GM18873 (cell line): Measurements from ENCODE around the gene MAGEC3.
"Not testable (repeated sequence)": the region's sequence is repeated elsewhere in the genome, so short reads cannot be mapped to it uniquely, and the experiment has no call there.

Source experiments
- ATAC-seq: cut with Tn5 transposase; IDR thresholded peaks from one replicate; pipeline ENCODE4 v1.9.1; 2021; ENCODE audit warnings: mild to moderate bottlenecking, moderate library complexity, moderate number of reproducible peaks; ENCODE audit not compliant: unreplicated experiment, low FRiP score

The MAGEC3 gene

GRCh38 chrX:141838016-141838415 is at the start of gene MAGEC3:
TSS of gene MAGEC3 (plus strand) at chrX:141838316. CDS start at chrX:141838316, 0 bp downstream.
- ATAC-seq: no peak

GRCh38 chrX:141791856-141792255 is 46.3 kb upstream of the MAGEC3 start:
- no peak for ATAC-seq

GRCh38 chrX:141811438-141811837 is 26.7 kb upstream of the MAGEC3 start:
- no peak for ATAC-seq

- no peak for ATAC-seq
These were observed 23.8 kb upstream of the MAGEC3 start for GRCh38 chrX:141814213-141814857.

GRCh38 chrX:141815904-141816303 is 22.2 kb upstream of the MAGEC3 start:
- no peak for ATAC-seq

GRCh38 chrX:141832247-141832646 is 5.9 kb upstream of the MAGEC3 start:
- no peak for ATAC-seq

- ATAC-seq: no peak
These were observed 1.7 kb downstream of the MAGEC3 start for GRCh38 chrX:141839856-141840255.

GRCh38 chrX:141857479-141857878 is 19.4 kb downstream of the MAGEC3 start:
- no peak for ATAC-seq

GRCh38 chrX:141879616-141880015 is 41.5 kb downstream of the MAGEC3 start:
- ATAC-seq: no peak

GRCh38 chrX:141888811-141889210 is 50.7 kb downstream of the MAGEC3 start:
- not testable (repeated sequence) for ATAC-seq

GRCh38 chrX:141894733-141895132 is 56.6 kb downstream of the MAGEC3 start:
- no peak for ATAC-seq

- ATAC-seq: no peak
These were observed 59.6 kb downstream of the MAGEC3 start for GRCh38 chrX:141897690-141898089.

- ATAC-seq: no peak
These were observed 64.2 kb downstream of the MAGEC3 start for GRCh38 chrX:141902366-141902765.

- ATAC-seq: no peak
These were observed 65.5 kb downstream of the MAGEC3 start, which contains the start of gene MAGEC1 for GRCh38 chrX:141903400-141904155. TSS of gene MAGEC1 (plus strand) at chrX:141903894. CDS start at chrX:141905073, 1,179 bp downstream.

- no peak for ATAC-seq
These were observed 66.1 kb downstream of the MAGEC3 start for GRCh38 chrX:141904262-141904661.

GRCh38 chrX:141917801-141918200 is 79.7 kb downstream of the MAGEC3 start:
- ATAC-seq: no peak

GRCh38 chrX:141924293-141924692 is 86.2 kb downstream of the MAGEC3 start:
- ATAC-seq: no peak

GRCh38 chrX:141928432-141928831 is 90.3 kb downstream of the MAGEC3 start:
- ATAC-seq: no peak

- ATAC-seq: no peak
These were observed 96.0 kb downstream of the MAGEC3 start for GRCh38 chrX:141934059-141934641.

- no peak for ATAC-seq
These were observed 97.5 kb downstream of the MAGEC3 start for GRCh38 chrX:141935645-141936044.

GRCh38 chrX:141936080-141936479 is 98.0 kb downstream of the MAGEC3 start:
- ATAC-seq: no peak
